Measurements from ENCODE around the gene MIF.
"Not testable (repeated sequence)": the region's sequence is repeated elsewhere in the genome, so short reads cannot be mapped to it uniquely, and the experiment has no call there.

Gene MIF

GRCh38 chr22:23915290-23915689 is 21.1 kb downstream of the MIF start:
- H3K9me3 Mint-ChIP-seq: no peaks in the 10 kb centered on the region
- H3K4me1 Mint-ChIP-seq: peaks cover 46% of the 10 kb centered on the region
- TF ChIP-seq CTCF (IDR thresholded peaks at IDR 0.05; ENCODE audit: unreplicated experiment in 3 of 3): no peak
- H3K27me3 Mint-ChIP-seq (ENCODE audit: low read depth): peaks cover 3% of the 10 kb centered on the region
- H3K4me3 Mint-ChIP-seq: no peak overlapping the region
- H3K27ac Mint-ChIP-seq: peak overlapping the region in 2 of 3 experiments; percentile 41 to 95
- peaks cover 21% of the 10 kb centered on the region for H3K36me3 Mint-ChIP-seq (ENCODE audit: low read depth)

- peaks cover 48% of the 10 kb centered on the region for H3K36me3 Mint-ChIP-seq (ENCODE audit: low read depth)
- not testable (repeated sequence) for H3K4me1 Mint-ChIP-seq, H3K9me3 Mint-ChIP-seq
These were observed 26.1 kb downstream of the MIF start for GRCh38 chr22:23920267-23920611.

GRCh38 chr22:23921586-23922201 is 27.5 kb downstream of the MIF start:
- H3K27ac Mint-ChIP-seq; H3K4me1 Mint-ChIP-seq; H3K27me3 Mint-ChIP-seq (ENCODE audit: low read depth); H3K9me3 Mint-ChIP-seq; H3K4me3 Mint-ChIP-seq: not testable (repeated sequence)
- peaks cover 62% of the 10 kb centered on the region for H3K36me3 Mint-ChIP-seq (ENCODE audit: low read depth)

More at GRCh38 chr22:23920267-23920611, 26.1 kb downstream of the MIF start:
- not testable (repeated sequence) for H3K27me3 Mint-ChIP-seq (ENCODE audit: low read depth); H3K4me3 Mint-ChIP-seq
- H3K27ac Mint-ChIP-seq: peak overlapping the region; percentile 83 to 94 (median 88)

GRCh38 chr22:23922921-23923320 is 28.7 kb downstream of the MIF start:
- TF ChIP-seq CTCF (IDR thresholded peaks at IDR 0.05; ENCODE audit: unreplicated experiment in 3 of 3): no peak
- Mint-ChIP-seq H3K4me3 (no peak overlapping the region), H3K27ac (no peak overlapping the region), H3K27me3 (ENCODE audit: low read depth) (no peaks in the 10 kb centered on the region), H3K9me3 (no peaks in the 10 kb centered on the region), H3K36me3 (ENCODE audit: low read depth) (peaks cover 74% of the 10 kb centered on the region), H3K4me1 (peaks cover 5% of the 10 kb centered on the region)

- peaks cover 79% of the 10 kb centered on the region for H3K36me3 Mint-ChIP-seq (ENCODE audit: low read depth)
- no peaks in the 10 kb centered on the region for H3K27me3 Mint-ChIP-seq (ENCODE audit: low read depth)
- no peak for TF ChIP-seq CTCF (IDR thresholded peaks at IDR 0.05; ENCODE audit: unreplicated experiment in 3 of 3)
- H3K9me3 Mint-ChIP-seq: no peaks in the 10 kb centered on the region
- H3K4me1 Mint-ChIP-seq: no peaks in the 10 kb centered on the region
- H3K4me3 Mint-ChIP-seq: no peak overlapping the region
- H3K27ac Mint-ChIP-seq: no peak overlapping the region
These were observed 30.9 kb downstream of the MIF start for GRCh38 chr22:23925020-23925606.

- Mint-ChIP-seq H3K4me1 (no peaks in the 10 kb centered on the region), H3K36me3 (ENCODE audit: low read depth) (peaks cover 76% of the 10 kb centered on the region), H3K4me3 (no peak overlapping the region), H3K27ac (no peak overlapping the region), H3K9me3 (no peaks in the 10 kb centered on the region), H3K27me3 (ENCODE audit: low read depth) (no peaks in the 10 kb centered on the region)
- TF ChIP-seq CTCF (IDR thresholded peaks at IDR 0.05; ENCODE audit: unreplicated experiment in 3 of 3): no peak
These were observed 32.4 kb downstream of the MIF start for GRCh38 chr22:23926561-23926960.

- H3K9me3 Mint-ChIP-seq: no peaks in the 10 kb centered on the region
- no peak overlapping the region for H3K4me3 Mint-ChIP-seq
- H3K36me3 Mint-ChIP-seq (ENCODE audit: low read depth): no peaks in the 10 kb centered on the region
- H3K27me3 Mint-ChIP-seq (ENCODE audit: low read depth): no peaks in the 10 kb centered on the region
- H3K27ac Mint-ChIP-seq: no peak overlapping the region
- TF ChIP-seq CTCF (IDR thresholded peaks at IDR 0.05; ENCODE audit: unreplicated experiment in 3 of 3): no peak
- no peaks in the 10 kb centered on the region for H3K4me1 Mint-ChIP-seq
These were observed 44.3 kb downstream of the MIF start for GRCh38 chr22:23938328-23939016.

Data from nephron (organoid).